MM.1S (cell line): Measurements from ENCODE around the gene NAA80.
"Not testable (repeated sequence)": the region's sequence is repeated elsewhere in the genome, so short reads cannot be mapped to it uniquely, and the experiment has no call there.

Experiments
- DNase-seq: peaks from one replicate; pipeline ENCODE4 v3.0.0-alpha.2; 2015
- H2AFZ ChIP-seq: fragments of 300-600 bp; sonication (generic); 2 replicates; pipeline ENCODE4 v1.6.0; 2016; ENCODE audit warnings: antibody characterized with exemption, low read length
- H3F3A ChIP-seq: fragments of 300-600 bp; sonication (generic); 2 replicates; pipeline ENCODE4 v1.6.1; 2016; ENCODE audit warnings: mild to moderate bottlenecking, antibody characterized with exemption, low read length, moderate library complexity, mixed read lengths; ENCODE audit not compliant: insufficient read depth
- H3K27ac ChIP-seq: fragments of 300-600 bp; sonication (generic); 2 replicates; pipeline ENCODE4 v1.5.1; 2016; ENCODE audit warnings: mild to moderate bottlenecking, low read length
- H3K27me3 ChIP-seq: fragments of 300-600 bp; sonication (generic); replicated peaks from 2 replicates; pipeline ENCODE4 v1.6.0; 2016; ENCODE audit warnings: low read length; ENCODE audit not compliant: insufficient read depth
- H3K36me3 ChIP-seq: fragments of 300-600 bp; sonication (generic); replicated peaks from 2 replicates; pipeline ENCODE4 v1.6.1; 2016; ENCODE audit warnings: mild to moderate bottlenecking, low read length, mixed read lengths; ENCODE audit not compliant: insufficient read depth
- H3K4me1 ChIP-seq: fragments of 300-600 bp; sonication (generic); 2 replicates; pipeline ENCODE4 v1.6.1; 2016; ENCODE audit warnings: low read length, mixed read lengths
- H3K4me2 ChIP-seq: fragments of 300-600 bp; sonication (generic); 2 replicates; pipeline ENCODE4 v1.6.0; 2016; ENCODE audit warnings: low read depth, low read length
- H3K4me3 ChIP-seq: fragments of 300-600 bp; sonication (generic); 2 replicates; pipeline ENCODE4 v1.5.1; 2016; ENCODE audit warnings: low read length, mixed read lengths
- H3K79me2 ChIP-seq: fragments of 300-600 bp; sonication (generic); 2 replicates; pipeline ENCODE4 v1.6.1; 2016; ENCODE audit warnings: mixed run types, low read length, mixed read lengths
- H3K9ac ChIP-seq: fragments of 300-600 bp; sonication (generic); 2 replicates; pipeline ENCODE4 v1.6.1; 2016; ENCODE audit warnings: low read length, mixed read lengths
- H3K9me2 ChIP-seq: fragments of 300-600 bp; sonication (generic); replicated peaks from 2 replicates; pipeline ENCODE4 v1.6.1; 2016; ENCODE audit warnings: mild to moderate bottlenecking, low read length, mixed read lengths; ENCODE audit not compliant: insufficient read depth
- H3K9me3 ChIP-seq: fragments of 300-600 bp; sonication (generic); replicated peaks from 2 replicates; pipeline ENCODE4 v1.6.1; 2016; ENCODE audit warnings: mild to moderate bottlenecking, low read length, mixed read lengths; ENCODE audit not compliant: insufficient read depth
- H4K20me1 ChIP-seq: fragments of 300-600 bp; sonication (generic); 2 replicates; pipeline ENCODE4 v1.6.1; 2016; ENCODE audit warnings: mild to moderate bottlenecking, low read length, moderate library complexity, mixed read lengths; ENCODE audit not compliant: insufficient read depth
- EZH2 ChIP-seq: fragments of 300-600 bp; sonication (generic); optimal IDR thresholded peaks from 2 replicates; pipeline ENCODE3; 2017; ENCODE audit warnings: low read depth, mild to moderate bottlenecking, antibody characterized with exemption, low read length, mixed read lengths
- EZH2phosphoT487 ChIP-seq: fragments of 300-600 bp; sonication (generic); IDR thresholded peaks from 2 replicates; pipeline ENCODE4 v1.6.1; 2018; ENCODE audit warnings: antibody characterized with exemption, low read length
- TF ChIP-seq, protein P1 (sequence below): fragments of 300-600 bp; sonication (generic); IDR thresholded peaks from 2 replicates; pipeline ENCODE4 v1.5.1; 2016; ENCODE audit warnings: antibody characterized with exemption, low read length, mixed read lengths

Gene NAA80

GRCh38 chr3:50273689-50274065 is 25.5 kb downstream of the NAA80 start:
- Histone ChIP-seq H3K4me1 (peaks cover 13% of the 10 kb centered on the region; the same call in 1 of the 2 replicates), H4K20me1 (no peaks in the 10 kb centered on the region), H3K9ac (no peak overlapping the region), H3K27ac (no peak overlapping the region), H3K9me2 (no peaks in the 10 kb centered on the region), H3K79me2 (no peaks in the 10 kb centered on the region), H3K4me3 (peak overlapping the region; percentile 54), H3F3A (no peaks in the 10 kb centered on the region), H3K27me3 (peaks cover 84% of the 10 kb centered on the region), H3K4me2 (peak overlapping the region; percentile 99; the same call in 1 of the 2 replicates), H3K36me3 (no peaks in the 10 kb centered on the region), H3K9me3 (no peaks in the 10 kb centered on the region), H2AFZ (no peak overlapping the region)
- DNase-seq: no peak
- TF ChIP-seq EZH2phosphoT487 (no peak), EZH2 (no peak)
- TF ChIP-seq, protein P1, sequence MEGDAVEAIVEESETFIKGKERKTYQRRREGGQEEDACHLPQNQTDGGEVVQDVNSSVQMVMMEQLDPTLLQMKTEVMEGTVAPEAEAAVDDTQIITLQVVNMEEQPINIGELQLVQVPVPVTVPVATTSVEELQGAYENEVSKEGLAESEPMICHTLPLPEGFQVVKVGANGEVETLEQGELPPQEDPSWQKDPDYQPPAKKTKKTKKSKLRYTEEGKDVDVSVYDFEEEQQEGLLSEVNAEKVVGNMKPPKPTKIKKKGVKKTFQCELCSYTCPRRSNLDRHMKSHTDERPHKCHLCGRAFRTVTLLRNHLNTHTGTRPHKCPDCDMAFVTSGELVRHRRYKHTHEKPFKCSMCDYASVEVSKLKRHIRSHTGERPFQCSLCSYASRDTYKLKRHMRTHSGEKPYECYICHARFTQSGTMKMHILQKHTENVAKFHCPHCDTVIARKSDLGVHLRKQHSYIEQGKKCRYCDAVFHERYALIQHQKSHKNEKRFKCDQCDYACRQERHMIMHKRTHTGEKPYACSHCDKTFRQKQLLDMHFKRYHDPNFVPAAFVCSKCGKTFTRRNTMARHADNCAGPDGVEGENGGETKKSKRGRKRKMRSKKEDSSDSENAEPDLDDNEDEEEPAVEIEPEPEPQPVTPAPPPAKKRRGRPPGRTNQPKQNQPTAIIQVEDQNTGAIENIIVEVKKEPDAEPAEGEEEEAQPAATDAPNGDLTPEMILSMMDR: no peak

GRCh38 chr3:50272911-50273688 is 26.1 kb downstream of the NAA80 start:
- H3K27ac ChIP-seq: no peak overlapping the region

GRCh38 chr3:50272538-50272910 is 26.7 kb downstream of the NAA80 start:
- H3K9me3 ChIP-seq, H3K4me3 ChIP-seq, H3K9ac ChIP-seq, H4K20me1 ChIP-seq, H3K27ac ChIP-seq, H3K79me2 ChIP-seq, DNase-seq, H3F3A ChIP-seq, H2AFZ ChIP-seq, H3K9me2 ChIP-seq, H3K36me3 ChIP-seq: not testable (repeated sequence)
- H3K4me2 ChIP-seq: peak overlapping the region; percentile 99
- peaks cover 13% of the 10 kb centered on the region; the same call in 1 of the 2 replicates for H3K4me1 ChIP-seq
- peaks cover 89% of the 10 kb centered on the region for H3K27me3 ChIP-seq

More at GRCh38 chr3:50272911-50273688, 26.1 kb downstream of the NAA80 start:
- no peaks in the 10 kb centered on the region for H4K20me1 ChIP-seq
- H3K27me3 ChIP-seq: peaks cover 87% of the 10 kb centered on the region
- peak overlapping the region; percentile 54 for H3K4me3 ChIP-seq
- DNase-seq: peak; percentile 85
- no peaks in the 10 kb centered on the region for H3K9me3 ChIP-seq
- H3K36me3 ChIP-seq: no peaks in the 10 kb centered on the region
- H2AFZ ChIP-seq: peak overlapping the region; percentile 24
- H3F3A ChIP-seq: no peaks in the 10 kb centered on the region
- no peak overlapping the region; the same call in 1 of the 2 replicates for H3K9ac ChIP-seq
- peaks cover 13% of the 10 kb centered on the region; the same call in 1 of the 2 replicates for H3K4me1 ChIP-seq
- H3K4me2 ChIP-seq: peak overlapping the region; percentile 99
- no peaks in the 10 kb centered on the region for H3K79me2 ChIP-seq
- H3K9me2 ChIP-seq: no peaks in the 10 kb centered on the region
- TF ChIP-seq, protein P1: peak; percentile 93
- no peak for TF ChIP-seq EZH2

DNA sequence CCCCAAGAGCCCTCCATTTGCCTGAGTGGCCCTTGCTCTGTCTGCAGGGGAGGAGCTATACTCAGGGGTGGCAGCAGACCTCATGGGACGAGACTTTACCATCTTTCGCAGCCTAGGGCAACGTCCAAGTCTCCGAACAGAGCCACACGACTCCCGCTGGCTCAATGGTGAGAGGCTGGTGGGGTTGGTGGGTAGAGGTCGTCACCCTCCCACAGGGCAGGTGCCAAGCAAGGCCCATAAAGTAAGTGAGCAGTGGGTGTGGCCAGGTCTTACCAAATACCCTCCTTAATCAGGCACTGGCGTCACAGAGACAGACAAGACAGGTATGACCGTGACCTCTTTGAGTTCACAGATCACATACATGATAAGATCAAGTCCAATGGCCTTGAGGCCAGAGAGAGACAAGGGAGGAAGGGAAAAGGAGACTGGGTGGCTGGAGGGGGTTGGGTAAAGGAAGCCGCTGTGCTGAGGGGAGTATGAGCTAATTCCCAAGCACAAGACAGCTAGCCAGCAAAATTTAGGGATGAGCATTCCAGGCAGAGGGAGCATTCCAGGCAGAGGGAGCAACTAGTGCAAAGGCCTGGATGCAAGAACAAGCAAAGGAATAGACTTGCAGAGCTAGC is 27.8 kb downstream of the NAA80 start:
- no peak overlapping the region for H3K9ac ChIP-seq
- H3K4me3 ChIP-seq: no peak overlapping the region
- H3K36me3 ChIP-seq: no peaks in the 10 kb centered on the region
- no peaks in the 10 kb centered on the region for H3K79me2 ChIP-seq
- TF ChIP-seq EZH2 (no peak), EZH2phosphoT487 (no peak)
- TF ChIP-seq, protein P1: no peak
- no peak overlapping the region for H2AFZ ChIP-seq
- H3K4me2 ChIP-seq: no peak overlapping the region
- no peaks in the 10 kb centered on the region for H3K9me3 ChIP-seq
- H3K27me3 ChIP-seq: peaks cover 91% of the 10 kb centered on the region
- H3K4me1 ChIP-seq: peaks cover 13% of the 10 kb centered on the region; the same call in 1 of the 2 replicates
- H3K27ac ChIP-seq: no peak overlapping the region
- H3K9me2 ChIP-seq: no peaks in the 10 kb centered on the region
- no peaks in the 10 kb centered on the region for H4K20me1 ChIP-seq
- no peaks in the 10 kb centered on the region for H3F3A ChIP-seq
- no peak for DNase-seq
